OCI-LY7 (cell line): Measurements from ENCODE around the gene EHD3. TPM values are rescaled to one million over a fixed set of nuclear protein-coding genes. Genes with fewer than 3 reads are reported as not detected.

ENCODE experiments used
- BruUV-seq: library from RNA; stranded (reverse); fragments of 400-500 nt; replicated peaks from 2 replicates; lab custom pipeline; 2021; lab: Mats Ljungman, UMichigan
- CTCF ChIA-PET: fragments of 300-600 bp; sonication (Branson Sonifier 250); formaldehyde crosslinking; loops from one replicate; lab custom pipeline; 2022; ENCODE audit warnings: antibody characterized with exemption; ENCODE audit not compliant: unreplicated experiment; lab: Charles Lee
- POLR2A ChIA-PET: fragments of 300-600 bp; sonication (Branson Sonifier 250); formaldehyde crosslinking; loops from one replicate; lab custom pipeline; 2022; ENCODE audit warnings: antibody characterized with exemption; lab: Charles Lee
- DNase-seq: peaks from one replicate; pipeline ENCODE4 v3.0.0-alpha.2; 2015; ENCODE audit warnings: low spot score
- H2AFZ ChIP-seq: fragments of 200-600 bp; sonication (generic), shearing (Covaris generic); 2 replicates; pipeline ENCODE4 v1.6.1; 2014; ENCODE audit warnings: mild to moderate bottlenecking, antibody characterized with exemption, low read length, moderate library complexity
- H3K27ac ChIP-seq: fragments of 200-600 bp; sonication (generic); 2 replicates; pipeline ENCODE4 v1.5.1; 2014; ENCODE audit warnings: mixed run types, low read depth, mild to moderate bottlenecking, moderate library complexity, low read length, inconsistent platforms; ENCODE audit not compliant: poor library complexity, severe bottlenecking
- H3K36me3 ChIP-seq: fragments of 200-600 bp; sonication (generic); 2 replicates; pipeline ENCODE4 v1.6.1; 2014; ENCODE audit warnings: mild to moderate bottlenecking, antibody characterized with exemption, low read length, moderate library complexity, mixed read lengths; ENCODE audit not compliant: insufficient read depth
- H3K4me1 ChIP-seq: fragments of 200-600 bp; sonication (generic); 2 replicates; pipeline ENCODE4 v1.5.1; 2014; ENCODE audit warnings: mild to moderate bottlenecking, low read length; ENCODE audit not compliant: insufficient read depth, poor library complexity, severe bottlenecking
- H3K4me2 ChIP-seq: fragments of 200-600 bp; sonication (generic); 2 replicates; pipeline ENCODE4 v1.6.1; 2014; ENCODE audit warnings: mild to moderate bottlenecking, low read length
- H3K4me3 ChIP-seq: fragments of 200-600 bp; sonication (generic); 2 replicates; pipeline ENCODE4 v1.5.1; 2014; ENCODE audit warnings: mild to moderate bottlenecking, low read depth, low read length; ENCODE audit not compliant: poor library complexity, severe bottlenecking
- H3K79me2 ChIP-seq: fragments of 200-600 bp; sonication (generic); 2 replicates; pipeline ENCODE4 v1.6.1; 2016; ENCODE audit warnings: low read depth, mild to moderate bottlenecking, low read length, moderate library complexity, mixed read lengths; ENCODE audit not compliant: insufficient read depth
- H3K9me2 ChIP-seq: fragments of 200-600 bp; sonication (generic); 2 replicates; pipeline ENCODE4 v1.6.1; 2016; ENCODE audit warnings: mild to moderate bottlenecking, low read length, mixed read lengths; ENCODE audit not compliant: insufficient read depth
- H3K9me3 ChIP-seq: fragments of 200-600 bp; sonication (generic); 2 replicates; pipeline ENCODE4 v1.6.1; 2014; ENCODE audit warnings: mild to moderate bottlenecking, mixed run types, low read length, mixed read lengths
- H4K20me1 ChIP-seq: fragments of 200-600 bp; sonication (generic); 2 replicates; pipeline ENCODE4 v1.6.1; 2014; ENCODE audit warnings: mild to moderate bottlenecking, antibody characterized with exemption, low read length, moderate library complexity, mixed read lengths; ENCODE audit not compliant: insufficient read depth
- EZH2phosphoT487 ChIP-seq: fragments of 200-600 bp; sonication (generic); IDR thresholded peaks from 2 replicates; pipeline ENCODE4 v1.6.1; 2018; ENCODE audit warnings: low read depth, borderline replicate concordance, mild to moderate bottlenecking, mixed run types, antibody characterized with exemption, low read length, moderate library complexity, mixed read lengths
- intact Hi-C: fragments of 100-400 bp; cut with micrococcal nuclease; formaldehyde crosslinking; loops from one replicate; pipeline ENCODE4 v1.10.0; 2022; ENCODE audit not compliant: unreplicated experiment
- total RNA-seq, 2 experiments: library from RNA; depleted of rRNA in 1 of 2; stranded (reverse); fragments of >200 nt in 1 of 2; shearing (Covaris generic) in 1 of 2; gene quantifications; 2 replicates each; pipeline ENCODE4 v1.2.3, GENCODE V29; 2014 to 2022
- TF ChIP-seq, protein P1 (sequence below): fragments of 200-600 bp; sonication (generic); conservative IDR thresholded peaks from 2 replicates; pipeline ENCODE4 v1.5.1; 2014; ENCODE audit warnings: mild to moderate bottlenecking, antibody characterized with exemption, low read length, moderate library complexity, mixed read lengths

Gene EHD3
- total RNA-seq, 2 experiments from 2014 or later: 0.73 to 3.4 TPM

GRCh38 chr2:31274401-31275075, 40.6 kb downstream of the EHD3 start:
- Histone ChIP-seq H3K79me2 (no peaks in the 10 kb centered on the region), H3K9me3 (no peaks in the 10 kb centered on the region), H3K36me3 (no peaks in the 10 kb centered on the region), H3K9me2 (no peaks in the 10 kb centered on the region), H2AFZ (no peak overlapping the region), H3K27ac (no peak overlapping the region), H4K20me1 (no peaks in the 10 kb centered on the region), H3K4me1 (peaks cover 4% of the 10 kb centered on the region), H3K4me3 (no peak overlapping the region), H3K4me2 (no peak overlapping the region)
- DNase-seq: no peak
- no TSS peak for BruUV-seq
- intact Hi-C loops: no loop called here
- ChIA-PET CTCF (no interaction called here), POLR2A (no interaction called here)
- no peak for TF ChIP-seq EZH2phosphoT487
- TF ChIP-seq, protein P1, sequence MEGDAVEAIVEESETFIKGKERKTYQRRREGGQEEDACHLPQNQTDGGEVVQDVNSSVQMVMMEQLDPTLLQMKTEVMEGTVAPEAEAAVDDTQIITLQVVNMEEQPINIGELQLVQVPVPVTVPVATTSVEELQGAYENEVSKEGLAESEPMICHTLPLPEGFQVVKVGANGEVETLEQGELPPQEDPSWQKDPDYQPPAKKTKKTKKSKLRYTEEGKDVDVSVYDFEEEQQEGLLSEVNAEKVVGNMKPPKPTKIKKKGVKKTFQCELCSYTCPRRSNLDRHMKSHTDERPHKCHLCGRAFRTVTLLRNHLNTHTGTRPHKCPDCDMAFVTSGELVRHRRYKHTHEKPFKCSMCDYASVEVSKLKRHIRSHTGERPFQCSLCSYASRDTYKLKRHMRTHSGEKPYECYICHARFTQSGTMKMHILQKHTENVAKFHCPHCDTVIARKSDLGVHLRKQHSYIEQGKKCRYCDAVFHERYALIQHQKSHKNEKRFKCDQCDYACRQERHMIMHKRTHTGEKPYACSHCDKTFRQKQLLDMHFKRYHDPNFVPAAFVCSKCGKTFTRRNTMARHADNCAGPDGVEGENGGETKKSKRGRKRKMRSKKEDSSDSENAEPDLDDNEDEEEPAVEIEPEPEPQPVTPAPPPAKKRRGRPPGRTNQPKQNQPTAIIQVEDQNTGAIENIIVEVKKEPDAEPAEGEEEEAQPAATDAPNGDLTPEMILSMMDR: no peak

- no TSS peak for BruUV-seq
- H3K36me3 ChIP-seq: no peaks in the 10 kb centered on the region
- no peaks in the 10 kb centered on the region for H3K9me2 ChIP-seq
- no peaks in the 10 kb centered on the region for H3K4me1 ChIP-seq
- ChIA-PET POLR2A (no interaction called here), CTCF (no interaction called here)
- H3K27ac ChIP-seq: no peak overlapping the region
- H3K4me3 ChIP-seq: no peak overlapping the region
- no peaks in the 10 kb centered on the region for H3K9me3 ChIP-seq
- no peak overlapping the region for H2AFZ ChIP-seq
- no peak for TF ChIP-seq EZH2phosphoT487
- TF ChIP-seq, protein P1: no peak
- DNase-seq: no peak
- intact Hi-C loops: no loop called here
- H3K4me2 ChIP-seq: no peak overlapping the region
- no peaks in the 10 kb centered on the region for H4K20me1 ChIP-seq
- H3K79me2 ChIP-seq: no peaks in the 10 kb centered on the region
Observed at GRCh38 chr2:31275976-31276375, 42.0 kb downstream of the EHD3 start.

- intact Hi-C loops: no loop called here
- Histone ChIP-seq H3K4me2 (no peak overlapping the region), H3K79me2 (no peaks in the 10 kb centered on the region), H3K9me2 (no peaks in the 10 kb centered on the region), H3K27ac (no peak overlapping the region), H3K36me3 (no peaks in the 10 kb centered on the region), H3K4me1 (no peaks in the 10 kb centered on the region), H3K9me3 (no peaks in the 10 kb centered on the region), H2AFZ (no peak overlapping the region), H3K4me3 (no peak overlapping the region), H4K20me1 (no peaks in the 10 kb centered on the region)
- TF ChIP-seq, protein P1: no peak
- no peak for TF ChIP-seq EZH2phosphoT487
- DNase-seq: no peak
- POLR2A ChIA-PET: no interaction called here
- no TSS peak for BruUV-seq
- CTCF ChIA-PET: interaction anchor here (1.1 kb wide), 1 partner anchor 22 kb away, joined by 3 read pairs; no protein-coding TSS in a partner anchor
Observed at GRCh38 chr2:31277621-31278020, 43.7 kb downstream of the EHD3 start.
